ENCODE results near the gene MROH9.

MROH9 gene

GRCh38 chr1:171103862-171104261 lies 168.5 kb downstream of the MROH9 start:
- no peaks in the 10 kb centered on the region for H3K36me3 ChIP-seq (ENCODE audit: low read length)
- no peaks in the 10 kb centered on the region for H3F3A ChIP-seq (ENCODE audit: insufficient read depth)
- no peak overlapping the region for H3K4me3 ChIP-seq (ENCODE audit: insufficient read depth, low read length, poor library complexity, severe bottlenecking)
- no peaks in the 10 kb centered on the region for H3K9me2 ChIP-seq (replicated peaks; ENCODE audit: insufficient read depth, low read length)
- no peak overlapping the region for H3K4me2 ChIP-seq (ENCODE audit: low read depth, low read length, poor library complexity, severe bottlenecking)
- H2AFZ ChIP-seq (ENCODE audit: low read depth, low read length, severe bottlenecking), result no peak overlapping the region
- H3K27ac ChIP-seq (ENCODE audit: low read depth, low read length), result no peak overlapping the region
- H3K9ac ChIP-seq (ENCODE audit: low read length), result no peak overlapping the region
- no peaks in the 10 kb centered on the region for H3K9me3 ChIP-seq (ENCODE audit: insufficient read depth, low read length)
- TF ChIP-seq EZH2phosphoT487 (conservative IDR thresholded peaks at IDR 0.05; ENCODE audit: low read length) (no peak), CTCF (IDR thresholded peaks at IDR 0.05; ENCODE audit: insufficient read depth, low read length, poor library complexity, severe bottlenecking) (no peak)
- H3K79me2 ChIP-seq (ENCODE audit: insufficient read depth, low read length), result no peaks in the 10 kb centered on the region
- no peaks in the 10 kb centered on the region for H3K27me3 ChIP-seq (ENCODE audit: low read length)
- no peaks in the 10 kb centered on the region for H4K20me1 ChIP-seq (ENCODE audit: low read depth, low read length)

DNA sequence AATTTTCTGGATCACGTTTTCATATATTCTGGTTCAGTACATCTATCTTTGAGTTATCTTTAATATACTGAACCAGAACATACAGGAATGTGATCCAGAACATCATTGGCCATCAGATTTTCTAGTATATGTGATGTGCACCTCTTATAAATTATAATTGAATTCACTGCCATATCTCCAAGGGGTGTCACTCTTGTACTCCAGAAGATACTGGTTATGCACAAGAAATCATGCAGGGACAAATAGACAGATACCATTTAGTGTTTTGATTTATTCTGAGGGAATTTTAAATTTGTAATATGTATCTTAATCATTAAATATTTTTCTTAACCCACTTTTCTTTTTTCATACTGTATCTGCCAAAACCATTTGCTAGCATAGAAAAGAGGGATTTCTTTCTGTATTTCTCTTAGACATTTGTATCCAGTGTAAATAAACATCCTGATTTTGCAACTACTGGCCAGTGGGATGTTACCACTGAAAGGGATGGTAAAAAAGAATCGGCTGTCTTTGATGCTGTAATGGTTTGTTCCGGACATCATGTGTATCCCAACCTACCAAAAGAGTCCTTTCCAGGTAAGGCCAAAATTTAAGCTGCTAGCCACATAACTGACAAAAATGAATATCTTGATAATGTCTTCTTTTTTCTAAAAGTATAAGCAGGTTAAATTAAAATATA lies 172.1 kb downstream of the MROH9 start:
- no peaks in the 10 kb centered on the region for H3K27me3 ChIP-seq (ENCODE audit: low read length)
- no peak overlapping the region for H3K4me2 ChIP-seq (ENCODE audit: low read depth, low read length, poor library complexity, severe bottlenecking)
- H3F3A ChIP-seq (ENCODE audit: insufficient read depth), result no peaks in the 10 kb centered on the region
- no peaks in the 10 kb centered on the region for H3K36me3 ChIP-seq (ENCODE audit: low read length)
- H3K9ac ChIP-seq (ENCODE audit: low read length), result no peak overlapping the region
- no peaks in the 10 kb centered on the region for H3K9me3 ChIP-seq (ENCODE audit: insufficient read depth, low read length)
- H3K27ac ChIP-seq (ENCODE audit: low read depth, low read length), result no peak overlapping the region
- H2AFZ ChIP-seq (ENCODE audit: low read depth, low read length, severe bottlenecking), result no peak overlapping the region
- H3K79me2 ChIP-seq (ENCODE audit: insufficient read depth, low read length), result no peaks in the 10 kb centered on the region
- no peak for TF ChIP-seq EZH2phosphoT487 (conservative IDR thresholded peaks at IDR 0.05; ENCODE audit: low read length)
- TF ChIP-seq CTCF (IDR thresholded peaks at IDR 0.05; ENCODE audit: insufficient read depth, low read length, poor library complexity, severe bottlenecking), result no peak
- no peaks in the 10 kb centered on the region for H4K20me1 ChIP-seq (ENCODE audit: low read depth, low read length)
- no peak overlapping the region for H3K4me3 ChIP-seq (ENCODE audit: insufficient read depth, low read length, poor library complexity, severe bottlenecking)
- H3K9me2 ChIP-seq (replicated peaks; ENCODE audit: insufficient read depth, low read length), result no peaks in the 10 kb centered on the region

DNA sequence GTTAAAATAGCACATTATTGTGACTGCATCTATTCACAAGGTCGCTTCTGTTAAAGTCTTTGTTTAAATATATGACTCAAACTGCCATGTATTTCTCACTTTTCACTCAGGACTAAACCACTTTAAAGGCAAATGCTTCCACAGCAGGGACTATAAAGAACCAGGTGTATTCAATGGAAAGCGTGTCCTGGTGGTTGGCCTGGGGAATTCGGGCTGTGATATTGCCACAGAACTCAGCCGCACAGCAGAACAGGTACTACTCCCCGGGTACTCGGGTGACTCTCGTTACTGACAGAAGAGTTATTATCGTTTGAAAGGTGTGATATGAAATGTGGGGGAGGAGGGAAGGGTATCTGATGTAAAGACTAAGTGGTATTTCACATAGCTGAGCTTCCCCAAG lies 172.6 kb downstream of the MROH9 start:
- no peak overlapping the region for H3K4me3 ChIP-seq (ENCODE audit: insufficient read depth, low read length, poor library complexity, severe bottlenecking)
- no peaks in the 10 kb centered on the region for H3F3A ChIP-seq (ENCODE audit: insufficient read depth)
- no peak overlapping the region for H2AFZ ChIP-seq (ENCODE audit: low read depth, low read length, severe bottlenecking)

More for the DNA sequence above, 172.6 kb downstream of the MROH9 start:
- no peak for TF ChIP-seq EZH2phosphoT487 (conservative IDR thresholded peaks at IDR 0.05; ENCODE audit: low read length)
- TF ChIP-seq CTCF (IDR thresholded peaks at IDR 0.05; ENCODE audit: insufficient read depth, low read length, poor library complexity, severe bottlenecking), result no peak
- H3K36me3 ChIP-seq (ENCODE audit: low read length), result no peaks in the 10 kb centered on the region
- H3K27ac ChIP-seq (ENCODE audit: low read depth, low read length), result no peak overlapping the region
- H3K9me2 ChIP-seq (replicated peaks; ENCODE audit: insufficient read depth, low read length), result no peaks in the 10 kb centered on the region
- no peak overlapping the region for H3K9ac ChIP-seq (ENCODE audit: low read length)
- no peaks in the 10 kb centered on the region for H3K79me2 ChIP-seq (ENCODE audit: insufficient read depth, low read length)
- no peaks in the 10 kb centered on the region for H3K27me3 ChIP-seq (ENCODE audit: low read length)
- no peaks in the 10 kb centered on the region for H4K20me1 ChIP-seq (ENCODE audit: low read depth, low read length)
- no peak overlapping the region for H3K4me2 ChIP-seq (ENCODE audit: low read depth, low read length, poor library complexity, severe bottlenecking)
- H3K9me3 ChIP-seq (ENCODE audit: insufficient read depth, low read length), result no peaks in the 10 kb centered on the region

All from SU-DHL-6 (cell line).